NK-92 treated with Interleukin-12 subunit alpha and Interleukin-12 subunit beta, amount 100 ng/mL, for 24 hours (cell line): ENCODE measurements around the gene ACACB.
"Not testable (repeated sequence)": the region's sequence is repeated elsewhere in the genome, so short reads cannot be mapped to it uniquely, and the experiment has no call there.

Source experiments
- DNase-seq: peaks from one replicate; lab custom pipeline; 2025; lab: John Stamatoyannopoulos, UW

ACACB gene

DNA sequence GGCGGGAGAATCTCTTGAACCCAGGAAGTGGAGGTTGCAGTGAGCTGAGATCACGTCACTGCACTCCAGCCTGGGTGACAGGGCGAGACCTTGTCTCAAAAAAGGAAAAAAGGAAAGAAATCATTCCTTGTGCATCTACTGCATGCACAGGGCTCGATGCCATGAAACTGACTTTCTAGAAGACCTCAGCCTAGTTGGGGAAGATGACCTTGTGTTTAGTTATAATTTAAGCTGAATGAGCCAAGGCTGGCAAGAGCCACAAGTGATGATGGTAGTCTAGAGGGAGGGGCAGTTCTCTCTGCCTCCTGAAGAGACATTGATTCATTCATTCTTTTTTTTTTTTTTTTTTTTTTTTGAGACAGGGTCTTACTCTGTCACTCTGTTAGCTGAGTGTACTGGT, 24.2 kb downstream of the ACACB start:
- no peak for DNase-seq

DNA sequence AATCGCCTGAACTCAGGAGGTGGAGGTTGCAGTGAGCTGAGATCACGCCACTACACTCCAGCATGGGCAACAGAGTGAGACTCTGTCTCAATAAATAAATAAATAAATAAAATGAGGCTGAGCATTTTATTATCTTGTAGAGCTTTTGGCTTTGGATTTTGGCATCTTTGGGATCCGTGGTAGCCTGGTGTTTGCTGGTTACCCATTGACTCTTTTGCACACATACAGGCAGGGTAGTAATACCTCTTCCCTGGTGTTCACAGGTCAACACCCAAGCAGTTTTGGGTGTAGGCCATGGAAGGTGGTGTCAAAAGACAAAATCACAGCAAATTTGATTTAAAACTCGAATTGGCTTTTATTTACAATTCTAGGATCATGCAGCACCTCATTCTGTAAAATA, 27.8 kb downstream of the ACACB start:
- no peak for DNase-seq

DNA sequence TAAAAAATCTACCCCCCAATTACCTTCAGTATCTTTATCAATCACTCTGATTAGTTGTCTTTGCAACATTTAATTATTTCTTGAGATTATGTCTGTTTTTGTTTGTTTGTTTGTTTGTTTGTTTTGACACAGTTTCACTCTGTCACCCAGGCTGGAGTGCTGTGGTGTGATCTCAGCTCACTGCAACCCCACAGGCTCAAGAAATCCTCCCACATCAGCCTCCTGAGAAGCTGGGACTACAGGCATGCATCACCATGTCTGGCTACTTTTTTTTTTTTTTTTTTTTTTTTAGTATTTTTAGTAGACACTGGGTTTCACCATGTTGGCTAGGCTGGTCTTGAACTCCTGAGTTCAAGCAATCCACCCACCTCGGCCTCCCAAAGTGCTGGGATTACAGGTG, 30.7 kb downstream of the ACACB start:
- DNase-seq, result not testable (repeated sequence)

DNA sequence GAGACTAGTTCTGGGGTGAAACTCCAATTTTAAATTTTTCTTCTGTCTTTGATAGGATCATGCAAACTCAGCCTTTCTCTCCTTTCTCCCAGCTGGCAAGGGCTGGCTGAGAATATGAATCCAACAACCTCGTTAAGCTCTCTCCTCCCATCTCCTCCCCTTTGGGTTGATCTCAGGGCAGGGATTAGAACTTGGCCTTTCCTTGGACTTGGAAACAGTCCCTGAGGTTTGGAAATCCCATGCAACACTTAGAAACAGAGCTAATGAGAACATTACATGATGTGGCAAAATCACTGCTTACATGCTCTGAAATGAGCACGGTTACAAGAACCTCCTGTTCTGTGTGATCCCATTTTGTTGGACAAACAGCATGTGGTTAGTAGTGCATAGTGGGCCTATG, 31.6 kb downstream of the ACACB start:
- no peak for DNase-seq

DNA sequence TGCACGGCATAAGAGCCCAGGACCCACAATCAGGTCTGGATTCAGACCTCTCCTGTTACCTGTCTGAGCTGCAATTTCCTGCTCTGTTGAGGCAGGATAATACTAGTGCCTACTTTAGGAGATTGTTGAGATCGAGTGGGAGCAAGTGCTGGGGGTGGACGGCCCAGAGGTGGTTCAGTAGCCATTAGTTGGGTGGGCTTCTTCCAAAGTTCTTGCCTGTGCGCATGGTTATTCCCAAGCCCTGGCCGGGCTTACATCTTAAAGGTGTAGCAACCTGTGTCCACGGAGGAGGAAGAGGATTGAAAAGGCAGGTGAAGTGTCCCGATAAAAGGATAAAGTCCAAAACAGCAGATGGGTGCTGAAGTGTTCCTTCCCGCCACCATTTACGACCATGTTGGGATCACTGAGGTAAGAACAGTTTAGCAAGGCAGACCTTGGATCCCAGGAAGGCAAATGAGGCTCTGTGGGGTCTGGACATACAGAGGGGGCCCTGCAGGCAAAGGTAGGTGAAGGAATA, 33.8 kb downstream of the ACACB start:
- no peak for DNase-seq

DNA sequence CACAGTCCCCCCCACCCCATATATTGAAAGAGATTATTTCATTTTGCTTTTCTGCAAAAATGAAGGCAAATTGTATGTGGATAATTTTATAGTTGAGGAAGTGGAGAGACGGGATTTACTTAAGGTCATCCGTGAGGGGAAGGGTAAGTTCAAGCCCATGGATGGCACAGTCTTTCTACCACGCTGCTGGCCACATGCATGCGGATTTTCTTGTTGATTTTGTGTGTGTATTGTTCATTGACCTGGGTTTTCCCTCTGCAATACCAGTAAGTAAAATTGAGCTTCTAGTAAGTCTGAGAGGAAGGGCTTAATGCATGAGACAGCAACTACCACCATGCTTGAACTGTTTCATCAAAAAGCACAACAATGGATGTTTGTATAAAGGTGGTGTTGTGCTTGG, 35.1 kb downstream of the ACACB start:
- no peak for DNase-seq

DNA sequence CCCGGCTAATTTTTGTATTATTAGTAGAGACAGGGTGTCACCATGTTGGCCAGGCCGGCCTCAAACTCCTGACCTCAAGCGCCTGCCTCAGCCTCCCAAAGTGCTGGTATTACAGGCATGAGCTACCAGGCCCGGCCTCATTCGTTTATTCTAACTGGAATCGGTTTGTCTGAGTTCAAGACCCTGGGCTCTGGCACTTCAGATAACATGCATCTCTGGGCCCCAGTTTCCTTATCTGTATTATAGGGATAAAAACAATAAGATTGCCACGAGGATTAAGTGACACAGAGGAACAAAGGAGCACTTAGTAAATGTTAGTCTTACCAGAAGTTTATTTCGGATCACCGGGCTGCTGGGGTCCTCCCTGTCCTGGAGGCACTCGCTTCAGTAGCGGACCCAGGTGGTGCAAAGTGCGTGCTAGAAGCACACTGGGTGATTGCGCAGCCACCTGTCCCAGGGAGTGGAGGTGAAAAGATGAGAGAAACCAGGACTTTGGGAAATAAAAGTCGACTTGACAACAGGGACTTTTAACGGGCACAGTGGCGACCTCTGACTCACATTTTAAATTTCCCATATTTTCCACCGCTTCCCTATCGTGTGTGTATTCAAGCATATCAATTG, 37.5 kb downstream of the ACACB start:
- no peak for DNase-seq

DNA sequence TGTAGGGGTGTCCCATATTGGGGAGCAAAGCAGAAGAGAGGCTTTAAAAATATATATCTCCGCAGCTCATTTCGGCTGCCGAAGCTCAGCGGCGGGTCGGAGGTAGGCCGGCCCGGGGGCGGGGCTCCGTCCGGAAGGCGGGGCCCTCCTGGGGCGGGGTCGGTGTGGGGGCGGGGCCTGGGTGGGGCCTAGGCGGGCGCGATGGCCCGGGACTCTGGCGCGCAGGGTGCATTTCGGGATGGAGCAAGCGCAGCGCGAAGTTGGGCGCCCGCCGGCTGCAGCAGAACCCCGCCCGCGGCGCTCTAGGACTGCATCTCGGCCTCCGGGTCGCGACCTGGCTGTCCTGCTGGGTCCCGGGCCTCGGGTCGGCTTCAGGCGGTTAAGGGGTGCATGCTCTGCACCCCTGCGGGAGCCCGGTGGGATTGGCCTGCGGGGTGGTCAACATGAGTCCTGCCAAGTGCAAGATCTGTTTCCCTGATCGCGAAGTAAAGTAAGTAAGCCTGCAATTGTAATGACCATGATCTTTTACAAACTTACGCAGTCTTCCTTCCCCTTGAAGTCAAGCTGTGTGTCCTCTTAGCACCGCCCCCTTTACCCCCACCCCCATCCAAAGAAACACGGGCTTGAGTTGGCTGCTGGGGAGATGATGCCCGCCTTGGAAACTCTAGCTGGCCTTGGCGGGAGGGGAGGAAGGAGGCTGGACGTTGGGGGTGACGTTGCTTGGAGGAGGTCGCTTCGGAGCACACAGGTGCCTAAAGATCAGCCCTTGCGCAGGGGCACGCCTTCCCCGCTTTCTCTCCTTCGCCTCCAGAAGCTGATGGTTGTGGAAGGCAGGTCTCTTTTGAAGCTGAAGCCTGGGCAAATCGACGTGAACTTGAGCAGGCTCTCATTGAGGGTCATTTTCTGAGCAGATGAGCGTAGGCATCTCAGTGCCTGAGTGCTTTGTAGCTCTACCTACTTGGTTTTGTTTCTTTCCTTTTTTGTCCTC, 38.4 kb downstream of the ACACB start:
- no peak for DNase-seq

DNA sequence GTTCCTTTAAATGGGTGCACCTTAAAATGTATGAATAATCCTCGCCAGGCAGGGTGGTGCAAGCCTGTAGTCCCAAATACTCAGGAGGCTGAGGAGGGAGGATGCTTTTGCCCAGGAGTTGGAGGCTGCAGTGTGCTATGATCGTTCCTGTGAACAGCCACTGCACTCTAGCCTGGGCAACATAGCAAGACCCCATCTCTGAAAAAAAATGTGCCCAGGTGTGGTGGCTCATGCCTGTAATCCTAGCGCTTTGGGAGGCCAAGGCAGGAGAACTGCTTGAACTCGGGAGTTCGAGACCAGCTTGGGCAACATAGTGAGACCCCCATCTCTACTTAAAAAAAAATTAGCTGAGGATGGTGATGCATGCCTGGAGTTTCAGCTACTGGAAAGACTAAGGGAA, 39.6 kb downstream of the ACACB start:
- no peak for DNase-seq

DNA sequence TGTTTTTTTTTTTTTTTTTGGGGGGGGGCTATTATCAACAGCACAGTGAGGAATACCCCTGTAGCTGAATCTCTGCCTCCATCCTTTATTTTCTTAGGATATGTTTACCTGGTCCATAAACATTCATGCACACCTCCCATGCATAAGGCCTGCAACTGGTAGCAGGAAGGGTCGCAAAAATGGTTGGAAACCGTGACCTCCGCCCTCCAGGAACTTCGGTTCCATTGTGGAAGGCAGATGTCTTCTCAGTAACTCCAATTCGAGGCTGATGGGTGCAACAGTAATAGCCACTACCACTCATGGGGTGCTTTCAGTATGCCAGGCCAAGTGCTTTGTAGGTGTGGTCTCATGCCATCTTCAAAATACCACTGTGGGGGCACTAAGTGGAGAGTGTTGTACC, 40.2 kb downstream of the ACACB start:
- no peak for DNase-seq

DNA sequence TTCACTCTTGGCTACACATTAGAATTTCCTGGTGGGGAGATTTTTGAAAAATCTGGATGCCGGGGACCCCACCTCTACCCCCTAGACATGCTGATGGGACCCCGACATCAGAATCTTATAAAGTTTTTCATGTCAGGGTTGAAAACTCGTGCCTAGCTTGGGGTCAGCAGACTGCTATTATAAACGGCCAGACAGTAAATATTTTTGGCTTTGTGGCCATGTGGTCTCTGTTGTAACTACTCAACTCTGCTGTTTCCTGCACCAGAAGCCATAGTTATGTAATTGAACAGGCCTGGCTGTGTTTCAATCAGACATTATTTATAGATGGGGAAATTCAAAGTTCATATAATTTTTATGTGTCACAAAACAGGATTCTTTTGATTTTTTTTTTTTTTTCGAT, 41.6 kb downstream of the ACACB start:
- no peak for DNase-seq

DNA sequence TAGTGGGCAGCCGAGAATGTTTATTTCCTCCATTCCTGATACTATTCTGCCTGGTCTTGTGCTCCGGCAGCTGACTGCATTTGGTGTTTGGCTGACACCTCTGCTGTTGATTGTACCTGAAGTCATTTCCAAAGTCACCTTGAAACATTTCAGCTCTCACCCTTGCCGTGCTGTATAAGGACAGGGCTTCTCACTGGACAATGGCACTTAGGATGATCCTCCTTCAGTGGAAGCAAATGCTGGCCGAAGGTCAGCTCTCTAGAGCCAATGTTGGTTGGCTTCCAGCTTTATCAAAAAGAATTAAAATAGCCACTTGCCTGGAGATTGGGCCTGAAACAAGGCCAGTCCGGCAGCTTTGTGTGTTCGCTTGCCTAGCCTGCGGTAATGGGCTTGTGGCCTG, 44.0 kb downstream of the ACACB start:
- DNase-seq, result no peak

DNA sequence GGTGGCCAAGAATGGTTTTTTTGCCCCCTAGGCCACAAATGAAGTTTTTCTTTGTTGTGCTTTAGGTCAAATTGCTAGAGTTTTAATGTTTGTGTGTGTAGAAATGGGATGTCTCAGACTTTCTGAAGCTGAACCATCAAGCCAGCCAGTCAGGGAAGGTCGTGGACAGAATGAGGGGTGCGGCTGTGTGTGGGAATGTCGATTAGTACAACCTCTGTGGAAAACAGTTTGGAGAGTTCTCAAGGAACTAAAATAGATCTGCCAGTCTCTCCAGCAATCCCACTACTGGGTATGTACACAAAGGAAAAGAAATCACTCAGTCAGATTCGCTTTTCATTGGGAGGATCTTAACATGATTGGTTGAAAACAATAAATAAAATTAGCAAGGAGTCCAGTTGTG, 44.5 kb downstream of the ACACB start:
- no peak for DNase-seq

DNA sequence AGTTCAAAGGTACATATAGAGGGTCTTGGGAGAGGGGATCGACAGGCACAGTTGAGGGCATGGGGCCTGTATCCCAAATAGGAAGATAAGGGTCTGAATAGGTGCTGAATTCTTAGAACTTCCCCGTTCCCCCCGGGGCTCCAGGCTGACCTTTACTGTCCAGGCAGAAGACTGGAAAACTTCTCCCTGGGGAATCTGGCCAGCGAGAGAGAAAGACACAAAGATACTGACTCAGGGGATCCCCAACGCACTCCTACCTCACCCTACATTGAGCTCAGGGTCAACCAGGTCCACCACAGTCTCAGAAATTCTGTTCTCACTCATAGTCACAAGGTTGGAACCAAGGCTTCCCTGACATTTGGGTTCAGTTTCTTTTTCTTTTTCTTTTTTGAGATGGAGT, 46.2 kb downstream of the ACACB start:
- DNase-seq, result no peak

DNA sequence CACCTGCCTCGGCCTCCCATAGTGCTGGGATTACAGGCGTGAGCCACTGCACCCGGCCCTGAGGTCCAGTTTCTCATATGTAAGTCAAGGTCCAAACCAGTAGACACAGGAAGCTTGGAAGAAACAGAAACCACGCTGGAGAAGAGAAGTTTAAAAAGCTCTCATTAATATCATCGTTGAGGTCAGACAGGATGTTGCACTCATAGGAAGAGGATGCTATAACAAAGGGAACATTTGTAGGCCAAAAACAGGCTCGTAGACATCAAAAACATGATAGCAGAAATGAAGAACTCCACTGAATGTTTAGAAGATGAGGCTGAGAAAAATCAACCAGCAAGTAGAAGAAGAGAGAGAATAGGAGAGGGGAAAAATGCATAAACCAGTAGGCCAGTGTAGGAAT, 46.8 kb downstream of the ACACB start:
- DNase-seq, result no peak

DNA sequence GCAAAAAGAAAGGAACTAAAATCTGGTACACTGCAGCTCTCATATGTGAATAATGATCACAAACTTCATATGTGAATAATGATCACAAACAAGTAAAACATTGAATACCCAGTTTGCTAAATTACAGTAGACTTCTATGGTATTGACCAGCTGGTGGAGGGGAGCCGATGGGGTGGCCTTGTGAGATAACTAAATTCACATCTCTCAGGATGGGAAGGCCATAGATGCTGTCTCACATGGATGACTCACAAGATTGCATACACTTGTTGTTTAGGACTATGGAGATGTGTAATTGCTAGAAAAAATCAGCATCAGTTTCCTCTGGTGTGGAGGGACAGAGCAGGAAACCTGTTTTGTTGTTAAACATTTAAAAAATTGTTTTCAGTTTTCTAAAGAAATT, 49.2 kb downstream of the ACACB start:
- DNase-seq, result no peak

DNA sequence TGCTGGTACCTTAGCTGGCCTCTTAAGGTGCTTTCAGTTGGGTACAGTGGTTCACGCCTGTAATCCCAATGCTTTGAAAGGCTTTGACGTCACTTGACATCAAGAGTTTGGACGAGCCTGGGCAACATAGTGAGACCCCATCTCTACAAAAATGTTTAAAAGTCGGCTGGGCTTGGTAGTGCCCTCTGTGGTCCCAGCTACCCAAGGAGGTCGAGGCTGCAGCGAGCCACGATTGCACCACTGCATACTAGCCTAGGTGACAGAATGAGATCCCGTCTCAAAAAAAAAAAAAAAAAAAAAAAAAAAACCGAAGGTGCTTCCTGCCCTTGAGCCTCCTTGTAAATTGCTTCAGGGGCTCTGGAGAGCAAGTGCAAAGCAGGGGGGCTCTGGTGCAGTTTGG, 50.0 kb downstream of the ACACB start:
- DNase-seq, result no peak

DNA sequence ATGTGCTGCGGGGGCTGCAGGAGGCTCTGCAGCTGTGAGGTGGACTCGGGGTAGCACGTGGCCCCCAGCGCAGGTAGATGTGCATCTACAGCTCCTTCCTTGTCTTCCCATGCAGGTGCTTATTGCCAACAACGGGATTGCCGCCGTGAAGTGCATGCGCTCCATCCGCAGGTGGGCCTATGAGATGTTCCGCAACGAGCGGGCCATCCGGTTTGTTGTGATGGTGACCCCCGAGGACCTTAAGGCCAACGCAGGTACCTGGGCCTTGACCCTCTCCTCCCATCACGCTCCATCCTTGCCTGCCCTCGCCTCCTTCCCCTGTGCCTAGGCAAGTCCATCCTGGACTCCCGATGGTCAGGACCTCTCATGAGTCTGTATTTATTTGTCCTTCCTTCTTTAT, 51.4 kb downstream of the ACACB start:
- DNase-seq, result no peak

DNA sequence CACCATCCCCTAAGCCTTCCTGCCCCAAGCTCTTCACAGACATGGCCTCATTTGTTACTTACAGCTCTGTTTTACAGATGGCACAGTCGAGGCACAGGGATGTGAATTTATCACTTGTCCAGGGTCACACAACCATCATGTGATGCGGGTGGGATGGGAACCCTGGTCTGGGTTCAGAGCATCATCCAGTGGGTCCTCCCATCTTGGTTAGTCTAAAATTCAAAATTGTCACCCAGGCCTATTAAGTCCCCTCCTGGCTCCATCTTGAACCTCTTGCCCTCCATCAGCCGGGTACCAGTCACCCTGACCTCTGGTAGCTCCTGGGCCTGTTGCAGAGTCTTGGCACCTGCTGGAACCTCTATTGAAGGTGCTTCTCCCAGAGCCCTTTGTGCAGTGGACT, 52.9 kb downstream of the ACACB start:
- DNase-seq, result no peak

DNA sequence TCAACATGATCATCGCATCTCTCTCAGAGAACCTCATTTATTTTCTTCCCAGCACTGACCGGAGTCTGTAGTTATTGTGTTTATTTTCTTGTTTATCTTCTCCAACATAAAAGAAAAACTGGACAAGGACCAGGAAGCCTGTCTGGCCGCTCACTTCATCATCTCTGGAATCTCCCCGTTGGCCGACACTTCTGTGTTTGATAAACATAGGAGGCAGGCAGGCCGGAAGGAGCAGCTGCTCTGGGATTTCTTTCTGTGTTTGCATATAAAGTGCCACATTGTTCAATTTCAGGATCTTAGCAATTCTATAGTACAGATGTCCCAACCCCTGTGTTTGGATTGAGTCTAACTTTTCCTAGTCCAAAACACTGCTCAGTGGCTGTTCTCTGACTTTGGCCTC, 53.3 kb downstream of the ACACB start:
- DNase-seq, result no peak

DNA sequence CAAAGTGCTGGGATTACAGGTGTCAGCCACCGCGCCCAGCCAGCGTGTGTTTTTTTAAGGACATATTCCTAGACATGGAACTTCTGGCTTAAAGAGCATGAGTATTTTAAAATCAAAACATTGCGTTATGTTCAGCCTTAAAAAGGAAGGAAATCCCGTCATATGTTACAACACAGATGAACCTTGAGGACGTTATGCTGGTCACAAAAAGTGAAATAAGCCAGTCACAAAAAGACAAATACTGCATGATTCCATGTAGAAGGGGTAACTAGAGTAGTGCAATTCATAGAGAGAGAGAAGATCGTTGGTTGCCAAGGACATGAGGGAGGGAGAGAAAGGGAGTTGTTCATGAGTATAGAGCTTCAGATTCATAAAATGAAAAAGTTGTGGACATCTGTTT, 53.9 kb downstream of the ACACB start:
- no peak for DNase-seq

DNA sequence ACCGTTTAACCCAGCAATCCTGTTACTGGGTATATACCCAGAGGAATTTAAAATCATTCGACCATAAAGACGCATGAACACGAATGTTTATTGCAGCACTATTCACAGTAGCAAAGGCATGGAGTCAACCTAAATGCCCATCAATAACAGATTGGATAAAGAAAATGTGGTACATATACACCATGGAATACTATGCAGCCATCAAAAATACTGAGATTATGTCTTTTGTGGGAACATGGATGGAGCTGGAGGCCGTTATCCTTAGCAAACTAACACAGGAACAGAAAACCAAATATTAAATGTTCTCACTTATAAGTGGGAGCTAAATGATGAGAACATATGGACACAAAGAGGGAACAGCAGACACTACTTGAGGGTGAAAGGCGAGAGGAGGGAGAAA, 56.4 kb downstream of the ACACB start:
- not testable (repeated sequence) for DNase-seq

DNA sequence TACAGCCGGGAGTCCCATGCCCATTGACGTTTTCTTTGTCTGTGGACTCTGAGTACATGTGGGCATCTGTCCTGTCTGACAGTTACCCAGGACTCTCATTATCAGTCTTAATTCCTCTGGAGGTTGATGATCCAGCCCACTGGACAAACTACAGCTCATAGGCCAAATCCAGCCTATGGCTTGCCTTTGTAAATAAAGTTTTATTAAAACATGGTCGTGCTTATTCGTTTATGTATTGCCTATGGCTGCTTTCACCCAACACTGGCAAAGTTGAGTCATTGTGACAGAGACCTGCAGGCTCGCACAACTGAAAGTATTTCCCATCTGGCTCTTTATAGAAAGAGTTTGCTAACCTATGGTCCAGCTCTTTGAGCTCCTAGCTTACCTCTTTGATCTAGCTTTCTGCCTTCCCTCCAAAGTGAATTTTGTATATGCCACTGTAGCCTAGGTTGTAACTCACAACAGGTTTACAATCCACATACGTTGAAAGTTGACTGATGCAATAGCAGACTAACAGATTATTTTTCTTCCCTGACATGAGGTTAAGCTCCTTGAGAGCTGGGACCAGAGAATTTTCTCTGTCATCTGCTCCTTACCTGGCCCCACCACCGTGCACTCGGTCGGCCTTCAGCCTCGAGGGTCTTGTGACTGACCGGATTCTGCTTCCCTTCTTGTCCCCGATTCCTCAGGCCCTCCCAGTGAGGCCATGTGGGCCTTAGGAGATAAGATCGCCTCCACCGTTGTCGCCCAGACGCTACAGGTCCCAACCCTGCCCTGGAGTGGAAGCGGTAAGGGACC, 57.3 kb downstream of the ACACB start:
- no peak for DNase-seq
